ENCODE data around the gene GAREM1. TPM values are rescaled to one million over a fixed set of nuclear protein-coding genes. Genes with fewer than 3 reads are reported as not detected.

GAREM1 gene
- total and polyA plus RNA-seq, 2 donors (not counting 1 experiment from before 2014, with no cell fraction given), result 0.92 to 1.5 TPM

DNA sequence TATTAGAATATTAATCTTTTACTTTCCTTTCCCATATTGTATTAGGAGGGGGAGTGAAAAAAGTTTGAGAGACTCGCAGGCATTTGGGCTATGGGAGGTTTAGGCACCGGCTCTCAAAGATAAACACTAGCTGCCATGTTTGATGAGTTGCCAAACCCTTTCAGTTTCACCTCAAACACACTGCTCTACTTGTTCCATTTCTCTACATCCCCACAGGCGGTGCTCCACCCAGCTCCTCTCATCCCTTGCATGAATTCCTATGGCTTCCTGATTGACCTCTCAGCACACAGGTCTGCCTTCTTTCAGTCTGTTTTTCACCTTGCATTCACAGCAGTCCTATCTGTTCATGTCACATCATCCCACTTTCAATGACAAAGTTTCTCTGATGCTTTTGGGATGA is 215.1 kb downstream of the GAREM1 start:
- Histone ChIP-seq H3K4me1 (ENCODE audit: control insufficient read depth, extremely low read depth, insufficient read depth, low read length) (no peaks in the 10 kb centered on the region), H3K4me3 (replicated peaks in 1 of 4; ENCODE audit: control extremely low read depth in 1 of 4, insufficient read depth in 1 of 4, low read depth in 3 of 4, low read length in 4 of 4) (no peak overlapping the region), H3K27me3 (ENCODE audit: control insufficient read depth, insufficient read depth, low read length) (no peaks in the 10 kb centered on the region), H3K36me3 (ENCODE audit: control insufficient read depth, insufficient read depth, low read length) (no peaks in the 10 kb centered on the region), H3K9me3 (ENCODE audit: control insufficient read depth, insufficient read depth, low read depth, low read length) (no peaks in the 10 kb centered on the region), H3K4me2 (ENCODE audit: extremely low read depth, insufficient read depth, low read length) (no peak overlapping the region), H2AFZ (ENCODE audit: low read length) (no peak overlapping the region), H3K79me2 (ENCODE audit: control insufficient read depth, insufficient read depth, low read length) (no peaks in the 10 kb centered on the region), H4K20me1 (ENCODE audit: control insufficient read depth, extremely low read depth, insufficient read depth, low read length) (no peaks in the 10 kb centered on the region), H3K27ac (ENCODE audit: insufficient read depth, low read length) (no peak overlapping the region), H3K9ac (ENCODE audit: insufficient read depth, low read length) (no peak overlapping the region)
- DNase-seq (ENCODE audit: low read depth in 2 of 2), result no peak
- TF ChIP-seq EZH2 (IDR thresholded peaks at IDR 0.05; ENCODE audit: low read length, missing control alignments) (no peak), CTCF (conservative IDR thresholded peaks at IDR 0.05 in 1 of 2, IDR thresholded peaks at IDR 0.05 in 1 of 2; ENCODE audit: low read depth in 1 of 2, low read length in 2 of 2) (no peak)

GRCh38 chr18:32252141-32252860 is 218.4 kb downstream of the GAREM1 start:
- H3K4me2 ChIP-seq (ENCODE audit: extremely low read depth, insufficient read depth, low read length), result no peak overlapping the region
- no peaks in the 10 kb centered on the region for H3K9me3 ChIP-seq (ENCODE audit: control insufficient read depth, insufficient read depth, low read depth, low read length)
- H3K4me3 ChIP-seq (replicated peaks in 1 of 4; ENCODE audit: control extremely low read depth in 1 of 4, insufficient read depth in 1 of 4, low read depth in 3 of 4, low read length in 4 of 4), result no peak overlapping the region
- TF ChIP-seq CTCF (conservative IDR thresholded peaks at IDR 0.05 in 1 of 2, IDR thresholded peaks at IDR 0.05 in 1 of 2; ENCODE audit: low read depth in 1 of 2, low read length in 2 of 2) (no peak), EZH2 (IDR thresholded peaks at IDR 0.05; ENCODE audit: low read length, missing control alignments) (no peak)
- H2AFZ ChIP-seq (ENCODE audit: low read length), result no peak overlapping the region
- H3K79me2 ChIP-seq (ENCODE audit: control insufficient read depth, insufficient read depth, low read length), result no peaks in the 10 kb centered on the region
- no peak for DNase-seq (ENCODE audit: low read depth in 2 of 2)
- H3K36me3 ChIP-seq (ENCODE audit: control insufficient read depth, insufficient read depth, low read length), result no peaks in the 10 kb centered on the region
- no peak overlapping the region for H3K9ac ChIP-seq (ENCODE audit: insufficient read depth, low read length)
- H3K27me3 ChIP-seq (ENCODE audit: control insufficient read depth, insufficient read depth, low read length), result no peaks in the 10 kb centered on the region
- H4K20me1 ChIP-seq (ENCODE audit: control insufficient read depth, extremely low read depth, insufficient read depth, low read length), result no peaks in the 10 kb centered on the region
- no peaks in the 10 kb centered on the region for H3K4me1 ChIP-seq (ENCODE audit: control insufficient read depth, extremely low read depth, insufficient read depth, low read length)
- no peak overlapping the region for H3K27ac ChIP-seq (ENCODE audit: insufficient read depth, low read length)

GRCh38 chr18:32251466-32251865 is 219.2 kb downstream of the GAREM1 start:
- H3K4me1 ChIP-seq (ENCODE audit: control insufficient read depth, extremely low read depth, insufficient read depth, low read length), result no peaks in the 10 kb centered on the region
- no peak for DNase-seq (ENCODE audit: low read depth in 2 of 2)
- H3K4me2 ChIP-seq (ENCODE audit: extremely low read depth, insufficient read depth, low read length), result no peak overlapping the region
- H3K36me3 ChIP-seq (ENCODE audit: control insufficient read depth, insufficient read depth, low read length), result no peaks in the 10 kb centered on the region
- no peak overlapping the region for H3K27ac ChIP-seq (ENCODE audit: insufficient read depth, low read length)
- TF ChIP-seq CTCF (conservative IDR thresholded peaks at IDR 0.05 in 1 of 2, IDR thresholded peaks at IDR 0.05 in 1 of 2; ENCODE audit: low read depth in 1 of 2, low read length in 2 of 2) (no peak), EZH2 (IDR thresholded peaks at IDR 0.05; ENCODE audit: low read length, missing control alignments) (no peak)
- no peaks in the 10 kb centered on the region for H3K27me3 ChIP-seq (ENCODE audit: control insufficient read depth, insufficient read depth, low read length)
- no peak overlapping the region for H2AFZ ChIP-seq (ENCODE audit: low read length)
- no peaks in the 10 kb centered on the region for H3K79me2 ChIP-seq (ENCODE audit: control insufficient read depth, insufficient read depth, low read length)
- H3K9me3 ChIP-seq (ENCODE audit: control insufficient read depth, insufficient read depth, low read depth, low read length), result no peaks in the 10 kb centered on the region
- no peak overlapping the region for H3K4me3 ChIP-seq (replicated peaks in 1 of 4; ENCODE audit: control extremely low read depth in 1 of 4, insufficient read depth in 1 of 4, low read depth in 3 of 4, low read length in 4 of 4)
- H3K9ac ChIP-seq (ENCODE audit: insufficient read depth, low read length), result no peak overlapping the region
- H4K20me1 ChIP-seq (ENCODE audit: control insufficient read depth, extremely low read depth, insufficient read depth, low read length), result no peaks in the 10 kb centered on the region
